IMR-90 (cell line): ENCODE data around the gene SMC6. TPM values are rescaled to one million over a fixed set of nuclear protein-coding genes. Genes with fewer than 3 reads are reported as not detected.

Experiments used
- ATAC-seq: fragments of 200-7000 bp; cut with Tn5 transposase; 2 replicates; pipeline ENCODE4 v1.9.1; 2020; ENCODE audit warnings: low read depth, mild to moderate bottlenecking, moderate library complexity
- BruUV-seq: library from RNA; stranded (reverse); fragments of 400-500 nt; replicated peaks from 2 replicates; lab custom pipeline; 2021; lab: Mats Ljungman, UMichigan
- CTCF ChIA-PET: fragments of 300-600 bp; formaldehyde crosslinking; extraction: SDS; loops from one replicate; lab custom pipeline; 2021; ENCODE audit warnings: antibody characterized with exemption; lab: Yijun Ruan, JAX
- POLR2A ChIA-PET: fragments of 300-600 bp; sonication (Branson Sonifier 250); formaldehyde crosslinking; loops from one replicate; lab custom pipeline; 2022; ENCODE audit warnings: antibody characterized with exemption; ENCODE audit not compliant: unreplicated experiment; lab: Charles Lee
- DNase-seq: peaks from one replicate; pipeline ENCODE4 v3.0.0; 2013
- H2AFZ ChIP-seq: replicated peaks from 2 replicates; pipeline ENCODE3; 2013; ENCODE audit warnings: low read length, mild to moderate bottlenecking; ENCODE audit not compliant: poor library complexity
- H2AK5ac ChIP-seq: 2 replicates; pipeline ENCODE4 v1.6.1; 2013; ENCODE audit warnings: low read depth, low read length, inconsistent platforms
- H2AK9ac ChIP-seq: replicated peaks from 2 replicates; pipeline ENCODE3; 2013; ENCODE audit warnings: mild to moderate bottlenecking, low read depth, low read length, moderate library complexity; ENCODE audit not compliant: poor library complexity
- H2BK120ac ChIP-seq: 2 replicates; pipeline ENCODE4 v1.6.1; 2013; ENCODE audit warnings: low read depth, low read length, inconsistent platforms
- H2BK15ac ChIP-seq: 3 replicates; pipeline ENCODE4 v1.6.1; 2013; ENCODE audit warnings: low read depth, low read length, inconsistent platforms
- H2BK20ac ChIP-seq: 2 replicates; pipeline ENCODE4 v1.6.1; 2013; ENCODE audit warnings: low read depth, mild to moderate bottlenecking, inconsistent platforms, low read length, moderate library complexity
- H2BK5ac ChIP-seq: 2 replicates; pipeline ENCODE4 v1.6.1; 2013; ENCODE audit warnings: mild to moderate bottlenecking, low read depth, low read length, inconsistent platforms; ENCODE audit not compliant: poor library complexity, severe bottlenecking
- H3K14ac ChIP-seq: replicated peaks from 2 replicates; pipeline ENCODE4 v1.6.1; 2013; ENCODE audit warnings: low read depth, low read length, inconsistent platforms
- H3K18ac ChIP-seq: 2 replicates; pipeline ENCODE4 v1.6.1; 2013; ENCODE audit warnings: low read depth, low read length, control low read depth
- H3K23ac ChIP-seq: 2 replicates; pipeline ENCODE4 v1.6.1; 2013; ENCODE audit warnings: low read depth, low read length, inconsistent platforms
- H3K27ac ChIP-seq: 2 replicates; pipeline ENCODE4 v1.5.1; 2013; ENCODE audit warnings: mild to moderate bottlenecking, control low read depth, low read length; ENCODE audit not compliant: insufficient read depth
- H3K27me3 ChIP-seq: 2 replicates; pipeline ENCODE4 v1.6.1; 2013; ENCODE audit warnings: low read length; ENCODE audit not compliant: control insufficient read depth, insufficient read depth
- H3K36me3 ChIP-seq: 2 replicates; pipeline ENCODE4 v1.6.1; 2013; ENCODE audit warnings: low read length, mixed read lengths; ENCODE audit not compliant: control insufficient read depth, insufficient read depth
- H3K4ac ChIP-seq: 2 replicates; pipeline ENCODE4 v1.6.1; 2013; ENCODE audit warnings: low read depth, low read length, inconsistent platforms
- H3K4me1 ChIP-seq: 2 replicates; pipeline ENCODE4 v1.6.1; 2013; ENCODE audit warnings: low read length, mixed read lengths; ENCODE audit not compliant: control insufficient read depth, insufficient read depth
- H3K4me2 ChIP-seq: 2 replicates; pipeline ENCODE4 v1.6.1; 2013; ENCODE audit warnings: low read depth, mild to moderate bottlenecking, control low read depth, low read length, moderate library complexity
- H3K4me3 ChIP-seq: 2 replicates; pipeline ENCODE4 v1.5.1; 2013; ENCODE audit warnings: low read depth, mild to moderate bottlenecking, control low read depth, low read length, moderate library complexity; ENCODE audit not compliant: insufficient read depth
- H3K56ac ChIP-seq: 2 replicates; pipeline ENCODE4 v1.6.1; 2013; ENCODE audit warnings: low read length, inconsistent platforms; ENCODE audit not compliant: insufficient read depth; ENCODE audit errors: extremely low read depth
- H3K79me1 ChIP-seq, 2 experiments: 2 replicates each; pipeline ENCODE4 v1.6.1; 2013; ENCODE audit warnings: low read length in 2 of 2, inconsistent platforms in 1 of 2, low read depth in 1 of 2
- H3K9ac ChIP-seq: 2 replicates; pipeline ENCODE4 v1.6.1; 2013; ENCODE audit warnings: low read depth, low read length, control low read depth
- H3K9me1 ChIP-seq: 2 replicates; pipeline ENCODE4 v1.6.1; 2013; ENCODE audit warnings: low read length, inconsistent platforms; ENCODE audit not compliant: insufficient read depth
- H3K9me3 ChIP-seq: 2 replicates; pipeline ENCODE4 v1.6.1; 2013; ENCODE audit warnings: low read length; ENCODE audit not compliant: control insufficient read depth, insufficient read depth
- H4K20me1 ChIP-seq: 2 replicates; pipeline ENCODE4 v1.6.1; 2013; ENCODE audit warnings: low read length, inconsistent platforms; ENCODE audit not compliant: insufficient read depth
- H4K5ac ChIP-seq: 2 replicates; pipeline ENCODE4 v1.6.1; 2013; ENCODE audit warnings: mild to moderate bottlenecking, low read depth, low read length, control low read depth
- H4K8ac ChIP-seq, 2 experiments: 2 replicates each; pipeline ENCODE4 v1.6.1; 2013; ENCODE audit warnings: low read depth in 2 of 2, low read length in 2 of 2, control low read depth in 1 of 2, inconsistent platforms in 1 of 2
- H4K91ac ChIP-seq: 2 replicates; pipeline ENCODE4 v1.6.1; 2013; ENCODE audit warnings: low read depth, low read length, inconsistent platforms; ENCODE audit not compliant: insufficient read depth
- CHD1 ChIP-seq: IDR thresholded peaks from 2 replicates; pipeline ENCODE4 v1.6.1; 2012; ENCODE audit warnings: low read depth, low read length, improper control_type of control experiment
- NFE2L2 ChIP-seq: fragments of 150-350 bp; IDR thresholded peaks from 2 replicates; pipeline ENCODE4 v1.6.1; 2016; ENCODE audit warnings: low read depth, mild to moderate bottlenecking, low read length
- RCOR1 ChIP-seq: IDR thresholded peaks from 2 replicates; pipeline ENCODE4 v1.6.1; 2012; ENCODE audit warnings: mild to moderate bottlenecking, low read length, improper control_type of control experiment; ENCODE audit not compliant: insufficient replicate concordance
- WGBS, 2 experiments: methylation state at CpG; one replicate each; pipeline versions ENCODE4 v1.1.5 to v1.1.7; 2013; ENCODE audit warnings: missing lambda C conversion rate in 2 of 2; ENCODE audit not compliant: insufficient read length in 1 of 2; ENCODE audit errors: extremely low coverage in 2 of 2; 5-methylcytosine and 5-hydroxymethylcytosine counted together
- dilution Hi-C: fragments of 300-500 bp; cut with HindIII; formaldehyde crosslinking; loops from one replicate; pipeline ENCODE4 v1.14.3; 2018; ENCODE audit warnings: low sequenced_read_pairs; ENCODE audit not compliant: unreplicated experiment
- in situ Hi-C: fragments of 300-500 bp; cut with MboI; formaldehyde crosslinking; loops from 3 replicates; pipeline ENCODE4 v1.14.3; 2019; ENCODE audit warnings: low sequenced_read_pairs, inconsistent platforms, mixed read lengths
- intact Hi-C: fragments of 100-400 bp; cut with micrococcal nuclease; formaldehyde crosslinking; loops from 2 replicates; pipeline ENCODE4 v1.10.0; 2022
- polyA plus RNA-seq, 3 experiments: library from polyadenylated mRNA; depleted of rRNA; stranded (reverse); fragments of >200 nt; gene quantifications; 2 replicates each; pipeline ENCODE4 v1.2.3, GENCODE V29; 2012; ENCODE audit warnings: low replicate concordance in 1 of 3
- total RNA-seq: library from RNA; depleted of rRNA; stranded (reverse); fragments of >200 nt; gene quantifications from 2 replicates; pipeline ENCODE4 v1.2.3, GENCODE V29; 2012
- TF ChIP-seq, protein P1 (sequence below): conservative IDR thresholded peaks from 2 replicates; pipeline ENCODE4 v1.5.1; 2012; ENCODE audit warnings: mild to moderate bottlenecking, low read depth, low read length, improper control_type of control experiment

The SMC6 gene
- total and polyA plus RNA-seq, 2 of the 4 experiments (the other 2 are of a cell fraction) = 6.5 to 10.4 TPM

DNA sequence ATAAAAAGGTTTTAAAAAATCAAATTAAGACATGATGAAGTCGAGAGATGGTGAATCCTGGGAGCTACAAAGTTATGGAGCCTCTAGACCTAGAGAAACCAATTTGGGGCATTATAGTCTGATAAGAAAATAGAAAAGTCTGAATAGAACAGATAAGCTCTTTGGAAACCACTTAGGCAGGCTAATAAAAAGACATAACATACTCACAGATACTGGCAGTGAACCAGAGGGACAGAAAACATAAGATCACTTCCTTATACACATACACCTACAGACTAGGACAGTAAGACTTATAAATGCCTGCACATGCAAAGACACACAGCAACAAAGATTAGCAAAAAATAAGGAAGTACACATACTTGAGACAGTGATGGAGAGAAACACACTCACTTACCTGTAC, 20.0 kb downstream of the SMC6 start:
- ATAC-seq (no peak), DNase-seq (no peak)
- Histone ChIP-seq H3K36me3 (peaks cover 10% of the 10 kb centered on the region), H3K4ac (no peak overlapping the region), H3K9me1 (peaks cover 5% of the 10 kb centered on the region; the same call in 1 of the 2 replicates), H3K56ac (no peak overlapping the region), H4K8ac (no peak overlapping the region), H3K79me1 (peaks cover 12 to 21% of the 10 kb centered on the region in 2 experiments), H3K9me3 (no peaks in the 10 kb centered on the region), H3K4me1 (peaks cover 9% of the 10 kb centered on the region), H4K20me1 (no peaks in the 10 kb centered on the region), H3K14ac (no peak overlapping the region), H3K27me3 (no peaks in the 10 kb centered on the region), H3K27ac (no peak overlapping the region), H4K91ac (no peak overlapping the region), H2AK5ac (no peak overlapping the region), H3K23ac (no peak overlapping the region), H3K4me3 (no peak overlapping the region), H3K9ac (no peak overlapping the region), H4K5ac (no peak overlapping the region), H3K18ac (no peak overlapping the region), H2BK5ac (no peak overlapping the region), H2AFZ (no peak overlapping the region), H3K4me2 (no peak overlapping the region), H2BK20ac (no peak overlapping the region), H2BK120ac (no peak overlapping the region), H2AK9ac (no peak overlapping the region), H2BK15ac (no peak overlapping the region; the same call in 2 of the 3 replicates)
- TF ChIP-seq RCOR1 (no peak), CHD1 (no peak), NFE2L2 (no peak)
- TF ChIP-seq, protein P1, sequence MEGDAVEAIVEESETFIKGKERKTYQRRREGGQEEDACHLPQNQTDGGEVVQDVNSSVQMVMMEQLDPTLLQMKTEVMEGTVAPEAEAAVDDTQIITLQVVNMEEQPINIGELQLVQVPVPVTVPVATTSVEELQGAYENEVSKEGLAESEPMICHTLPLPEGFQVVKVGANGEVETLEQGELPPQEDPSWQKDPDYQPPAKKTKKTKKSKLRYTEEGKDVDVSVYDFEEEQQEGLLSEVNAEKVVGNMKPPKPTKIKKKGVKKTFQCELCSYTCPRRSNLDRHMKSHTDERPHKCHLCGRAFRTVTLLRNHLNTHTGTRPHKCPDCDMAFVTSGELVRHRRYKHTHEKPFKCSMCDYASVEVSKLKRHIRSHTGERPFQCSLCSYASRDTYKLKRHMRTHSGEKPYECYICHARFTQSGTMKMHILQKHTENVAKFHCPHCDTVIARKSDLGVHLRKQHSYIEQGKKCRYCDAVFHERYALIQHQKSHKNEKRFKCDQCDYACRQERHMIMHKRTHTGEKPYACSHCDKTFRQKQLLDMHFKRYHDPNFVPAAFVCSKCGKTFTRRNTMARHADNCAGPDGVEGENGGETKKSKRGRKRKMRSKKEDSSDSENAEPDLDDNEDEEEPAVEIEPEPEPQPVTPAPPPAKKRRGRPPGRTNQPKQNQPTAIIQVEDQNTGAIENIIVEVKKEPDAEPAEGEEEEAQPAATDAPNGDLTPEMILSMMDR = no peak
- POLR2A ChIA-PET = no interaction called here
- in situ Hi-C loops = no loop called here
- no TSS peak for BruUV-seq
- intact Hi-C loops = no loop called here
- CTCF ChIA-PET = interaction anchor here (2.9 kb wide), 1 partner anchor 14 kb away, joined by 12 read pairs; no protein-coding TSS in a partner anchor
- dilution Hi-C loops = no loop called here
- no CpG with 5 or more reads among the region's 1 CpG for WGBS, 2 experiments
